GM18858 (cell line): Measurements from ENCODE around the gene IRF4.

Experiments used
- ATAC-seq: cut with Tn5 transposase; IDR thresholded peaks from one replicate; pipeline ENCODE4 v1.9.1; 2021; ENCODE audit not compliant: unreplicated experiment

IRF4 gene

GRCh38 chr6:352896-353470 lies 38.6 kb upstream of the IRF4 start:
- no peak for ATAC-seq

- ATAC-seq, result no peak
These were observed 37.6 kb upstream of the IRF4 start for GRCh38 chr6:353642-354614.

- no peak for ATAC-seq
These were observed 36.8 kb upstream of the IRF4 start for GRCh38 chr6:354631-355280.

GRCh38 chr6:355373-356208 lies 36.0 kb upstream of the IRF4 start:
- no peak for ATAC-seq

- peak; percentile 45 for ATAC-seq
These were observed 34.7 kb upstream of the IRF4 start for GRCh38 chr6:356828-357251.

- no peak for ATAC-seq
These were observed 34.2 kb upstream of the IRF4 start for GRCh38 chr6:357261-357790.

GRCh38 chr6:357791-358341 lies 33.7 kb upstream of the IRF4 start:
- ATAC-seq, result no peak

- ATAC-seq, result no peak
These were observed 33.1 kb upstream of the IRF4 start for GRCh38 chr6:358432-358831.

GRCh38 chr6:358847-359246 lies 32.7 kb upstream of the IRF4 start:
- no peak for ATAC-seq

- no peak for ATAC-seq
These were observed 32.1 kb upstream of the IRF4 start for GRCh38 chr6:359261-360035.

- no peak for ATAC-seq
These were observed 31.2 kb upstream of the IRF4 start for GRCh38 chr6:360349-360748.

GRCh38 chr6:360764-361373 lies 30.7 kb upstream of the IRF4 start:
- no peak for ATAC-seq

- no peak for ATAC-seq
These were observed 30.0 kb upstream of the IRF4 start for GRCh38 chr6:361411-362132.

- no peak for ATAC-seq
These were observed 29.2 kb upstream of the IRF4 start for GRCh38 chr6:362231-362923.

- ATAC-seq, result no peak
These were observed 28.7 kb upstream of the IRF4 start for GRCh38 chr6:362924-363249.

GRCh38 chr6:363291-363690 lies 28.3 kb upstream of the IRF4 start:
- ATAC-seq, result no peak

GRCh38 chr6:363909-364308 lies 27.6 kb upstream of the IRF4 start:
- no peak for ATAC-seq
